Measurements from ENCODE around the gene NET1. TPM values are rescaled to one million over a fixed set of nuclear protein-coding genes. Genes with fewer than 3 reads are reported as not detected.

The NET1 gene
- polyA plus RNA-seq, 2 donors, result 41.5 to 52.0 TPM

DNA sequence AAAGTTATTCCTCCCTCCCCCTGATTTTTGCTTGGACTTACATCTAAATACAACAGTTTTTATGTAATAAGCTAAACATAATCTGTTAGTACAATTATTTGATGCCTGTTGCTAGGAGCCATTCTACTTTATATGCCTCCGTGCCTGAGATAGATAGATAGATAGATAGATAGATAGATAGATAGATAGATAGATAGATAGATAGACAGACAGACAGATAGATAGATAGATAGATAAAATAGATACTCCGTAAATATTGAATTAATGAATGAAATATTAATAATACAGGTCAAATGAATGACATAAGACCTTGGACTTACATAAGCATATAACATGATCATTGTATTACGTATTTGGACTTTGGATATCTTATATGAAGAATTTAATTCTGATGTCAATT, 23.0 kb downstream of the NET1 start:
- H3K27me3 ChIP-seq (ENCODE audit: control insufficient read depth in 1 of 2, insufficient read depth in 2 of 2, low read length in 2 of 2), result no peaks in the 10 kb centered on the region
- no peaks in the 10 kb centered on the region for H3K36me3 ChIP-seq (ENCODE audit: control insufficient read depth in 2 of 2, insufficient read depth in 2 of 2, low read length in 1 of 2)
- no peaks in the 10 kb centered on the region for H3K4me1 ChIP-seq (ENCODE audit: control insufficient read depth in 2 of 2, insufficient read depth in 2 of 2, low read length in 1 of 2)
- H3K9me3 ChIP-seq (ENCODE audit: control insufficient read depth in 2 of 2, insufficient read depth in 1 of 2, low read depth in 1 of 2, low read length in 1 of 2), result no peaks in the 10 kb centered on the region
- H3K27ac ChIP-seq (ENCODE audit: low read depth in 2 of 2, low read length in 1 of 2), result no peak overlapping the region
- H3K4me3 ChIP-seq (ENCODE audit: low read depth in 1 of 2, low read length in 2 of 2), result no peak overlapping the region
- WGBS, 2 donors, result 87 to 96% methylated on average over 3 of the region's 3 CpGs

DNA sequence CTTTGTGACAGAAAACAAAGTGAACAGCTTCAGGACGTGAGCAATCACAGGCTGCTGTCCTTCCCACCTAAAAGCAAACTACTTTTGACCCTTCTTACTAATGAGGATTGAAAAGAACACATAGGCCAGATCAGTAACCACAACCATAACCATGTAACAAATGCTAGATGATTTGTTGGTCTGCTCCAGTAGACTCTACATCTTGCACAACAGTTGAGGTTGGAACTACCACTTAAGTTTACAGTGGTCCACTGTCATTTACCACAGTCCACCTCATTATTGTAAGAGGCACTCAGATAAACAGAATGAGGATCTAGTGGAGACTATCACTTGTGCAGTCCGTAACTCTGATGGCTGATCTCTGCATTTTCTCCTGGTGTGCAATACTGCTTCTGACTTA, 27.8 kb downstream of the NET1 start:
- no peaks in the 10 kb centered on the region for H3K36me3 ChIP-seq (ENCODE audit: control insufficient read depth in 2 of 2, insufficient read depth in 2 of 2, low read length in 1 of 2)
- no peak overlapping the region for H3K4me3 ChIP-seq (ENCODE audit: low read depth in 1 of 2, low read length in 2 of 2)
- H3K27ac ChIP-seq (ENCODE audit: low read depth in 2 of 2, low read length in 1 of 2), result no peak overlapping the region
- WGBS, 2 donors, result 96 to 98% methylated on average over 2 of the region's 2 CpGs
- no peaks in the 10 kb centered on the region for H3K4me1 ChIP-seq (ENCODE audit: control insufficient read depth in 2 of 2, insufficient read depth in 2 of 2, low read length in 1 of 2)
- no peaks in the 10 kb centered on the region for H3K9me3 ChIP-seq (ENCODE audit: control insufficient read depth in 2 of 2, insufficient read depth in 1 of 2, low read depth in 1 of 2, low read length in 1 of 2)
- no peaks in the 10 kb centered on the region for H3K27me3 ChIP-seq (ENCODE audit: control insufficient read depth in 1 of 2, insufficient read depth in 2 of 2, low read length in 2 of 2)

DNA sequence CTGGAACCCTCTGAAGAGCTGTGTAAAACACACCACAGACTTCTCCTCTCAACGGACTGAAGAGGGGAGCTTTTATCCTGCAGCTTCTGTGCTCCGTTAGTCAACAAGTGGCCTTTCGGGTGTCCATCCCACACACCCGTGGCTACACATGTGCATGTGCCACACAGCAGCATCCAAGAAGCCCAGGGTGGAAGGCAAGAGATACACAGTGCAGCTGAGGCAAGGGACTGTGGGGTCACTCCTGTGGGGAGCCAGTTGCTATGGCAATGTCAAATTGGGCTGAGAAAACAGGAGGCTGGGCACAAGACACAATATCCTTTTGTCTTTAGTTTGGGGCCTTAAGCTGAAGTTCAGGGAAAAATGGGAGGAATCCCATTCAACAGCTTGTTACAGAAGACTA, 28.7 kb downstream of the NET1 start:
- no peak overlapping the region for H3K4me3 ChIP-seq (ENCODE audit: low read depth in 1 of 2, low read length in 2 of 2)
- no peaks in the 10 kb centered on the region for H3K9me3 ChIP-seq (ENCODE audit: control insufficient read depth in 2 of 2, insufficient read depth in 1 of 2, low read depth in 1 of 2, low read length in 1 of 2)
- H3K36me3 ChIP-seq (ENCODE audit: control insufficient read depth in 2 of 2, insufficient read depth in 2 of 2, low read length in 1 of 2), result no peaks in the 10 kb centered on the region
- WGBS, 2 donors, result 91 to 92% methylated on average over 4 of the region's 4 CpGs
- no peaks in the 10 kb centered on the region for H3K4me1 ChIP-seq (ENCODE audit: control insufficient read depth in 2 of 2, insufficient read depth in 2 of 2, low read length in 1 of 2)
- no peak overlapping the region for H3K27ac ChIP-seq (ENCODE audit: low read depth in 2 of 2, low read length in 1 of 2)
- H3K27me3 ChIP-seq (ENCODE audit: control insufficient read depth in 1 of 2, insufficient read depth in 2 of 2, low read length in 2 of 2), result no peaks in the 10 kb centered on the region

- no peaks in the 10 kb centered on the region for H3K27me3 ChIP-seq (ENCODE audit: control insufficient read depth in 1 of 2, insufficient read depth in 2 of 2, low read length in 2 of 2)
- H3K27ac ChIP-seq (ENCODE audit: low read depth in 2 of 2, low read length in 1 of 2), result no peak overlapping the region
- H3K9me3 ChIP-seq (ENCODE audit: control insufficient read depth in 2 of 2, insufficient read depth in 1 of 2, low read depth in 1 of 2, low read length in 1 of 2), result no peaks in the 10 kb centered on the region
- WGBS, 2 donors, result 63 to 66% methylated on average over 9 of the region's 9 CpGs
- H3K4me1 ChIP-seq (ENCODE audit: control insufficient read depth in 2 of 2, insufficient read depth in 2 of 2, low read length in 1 of 2), result no peaks in the 10 kb centered on the region
- H3K36me3 ChIP-seq (ENCODE audit: control insufficient read depth in 2 of 2, insufficient read depth in 2 of 2, low read length in 1 of 2), result no peaks in the 10 kb centered on the region
- H3K4me3 ChIP-seq (ENCODE audit: low read depth in 1 of 2, low read length in 2 of 2), result no peak overlapping the region
These were observed 30.0 kb downstream of the NET1 start for GRCh38 chr10:5442065-5442989.

DNA sequence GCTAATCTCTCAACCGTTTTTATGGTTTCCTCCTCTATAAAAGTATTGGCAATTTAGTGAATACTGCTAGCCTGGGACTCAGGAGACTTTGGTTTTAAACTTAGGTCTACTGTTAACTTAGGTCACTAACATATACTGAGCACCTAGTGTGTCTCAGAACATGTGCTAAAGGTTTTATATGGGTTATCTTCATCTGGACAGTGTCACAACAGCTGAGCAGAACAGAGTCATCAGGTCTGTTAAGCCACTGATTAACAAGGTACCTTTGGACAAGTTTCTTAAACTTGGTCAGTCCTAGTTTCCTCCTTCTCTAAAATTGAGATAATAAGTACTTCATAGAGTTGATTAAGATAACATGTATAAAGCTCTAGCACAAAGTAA, 30.6 kb downstream of the NET1 start:
- WGBS, 2 donors, result 61 to 87% methylated on average over 1 of the region's 1 CpG
- no peaks in the 10 kb centered on the region for H3K4me1 ChIP-seq (ENCODE audit: control insufficient read depth in 2 of 2, insufficient read depth in 2 of 2, low read length in 1 of 2)
- no peak overlapping the region for H3K27ac ChIP-seq (ENCODE audit: low read depth in 2 of 2, low read length in 1 of 2)
- no peaks in the 10 kb centered on the region for H3K36me3 ChIP-seq (ENCODE audit: control insufficient read depth in 2 of 2, insufficient read depth in 2 of 2, low read length in 1 of 2)
- H3K4me3 ChIP-seq (ENCODE audit: low read depth in 1 of 2, low read length in 2 of 2), result no peak overlapping the region
- no peaks in the 10 kb centered on the region for H3K27me3 ChIP-seq (ENCODE audit: control insufficient read depth in 1 of 2, insufficient read depth in 2 of 2, low read length in 2 of 2)
- no peaks in the 10 kb centered on the region for H3K9me3 ChIP-seq (ENCODE audit: control insufficient read depth in 2 of 2, insufficient read depth in 1 of 2, low read depth in 1 of 2, low read length in 1 of 2)

GRCh38 chr10:5443429-5443828, 31.1 kb downstream of the NET1 start:
- WGBS, 2 donors, result 75 to 76% methylated on average over 1 of the region's 1 CpG
- Histone ChIP-seq H3K4me1 (ENCODE audit: control insufficient read depth in 2 of 2, insufficient read depth in 2 of 2, low read length in 1 of 2) (no peaks in the 10 kb centered on the region), H3K27me3 (ENCODE audit: control insufficient read depth in 1 of 2, insufficient read depth in 2 of 2, low read length in 2 of 2) (no peaks in the 10 kb centered on the region), H3K27ac (ENCODE audit: low read depth in 2 of 2, low read length in 1 of 2) (no peak overlapping the region), H3K4me3 (ENCODE audit: low read depth in 1 of 2, low read length in 2 of 2) (no peak overlapping the region), H3K36me3 (ENCODE audit: control insufficient read depth in 2 of 2, insufficient read depth in 2 of 2, low read length in 1 of 2) (no peaks in the 10 kb centered on the region), H3K9me3 (ENCODE audit: control insufficient read depth in 2 of 2, insufficient read depth in 1 of 2, low read depth in 1 of 2, low read length in 1 of 2) (no peaks in the 10 kb centered on the region)

GRCh38 chr10:5445006-5445405, 32.6 kb downstream of the NET1 start:
- H3K27me3 ChIP-seq (ENCODE audit: control insufficient read depth in 1 of 2, insufficient read depth in 2 of 2, low read length in 2 of 2), result no peaks in the 10 kb centered on the region
- H3K27ac ChIP-seq (ENCODE audit: low read depth in 2 of 2, low read length in 1 of 2), result no peak overlapping the region
- 72 to 77% methylated on average over 5 of the region's 5 CpGs for WGBS, 2 donors
- no peaks in the 10 kb centered on the region for H3K9me3 ChIP-seq (ENCODE audit: control insufficient read depth in 2 of 2, insufficient read depth in 1 of 2, low read depth in 1 of 2, low read length in 1 of 2)
- no peaks in the 10 kb centered on the region for H3K4me1 ChIP-seq (ENCODE audit: control insufficient read depth in 2 of 2, insufficient read depth in 2 of 2, low read length in 1 of 2)
- H3K4me3 ChIP-seq (ENCODE audit: low read depth in 1 of 2, low read length in 2 of 2), result no peak overlapping the region
- H3K36me3 ChIP-seq (ENCODE audit: control insufficient read depth in 2 of 2, insufficient read depth in 2 of 2, low read length in 1 of 2), result no peaks in the 10 kb centered on the region

GRCh38 chr10:5446390-5446926, 34.1 kb downstream of the NET1 start:
- Histone ChIP-seq H3K4me3 (ENCODE audit: low read depth in 1 of 2, low read length in 2 of 2) (peak overlapping the region; percentile 57 to 94), H3K36me3 (ENCODE audit: control insufficient read depth in 2 of 2, insufficient read depth in 2 of 2, low read length in 1 of 2) (no peaks in the 10 kb centered on the region), H3K4me1 (ENCODE audit: control insufficient read depth in 2 of 2, insufficient read depth in 2 of 2, low read length in 1 of 2) (no peaks in the 10 kb centered on the region), H3K27ac (ENCODE audit: low read depth in 2 of 2, low read length in 1 of 2) (peak overlapping the region; percentile 60 to 95), H3K9me3 (ENCODE audit: control insufficient read depth in 2 of 2, insufficient read depth in 1 of 2, low read depth in 1 of 2, low read length in 1 of 2) (no peaks in the 10 kb centered on the region), H3K27me3 (ENCODE audit: control insufficient read depth in 1 of 2, insufficient read depth in 2 of 2, low read length in 2 of 2) (no peaks in the 10 kb centered on the region)
- 9 to 13% methylated on average over 23 of the region's 23 CpGs for WGBS, 2 donors

DNA sequence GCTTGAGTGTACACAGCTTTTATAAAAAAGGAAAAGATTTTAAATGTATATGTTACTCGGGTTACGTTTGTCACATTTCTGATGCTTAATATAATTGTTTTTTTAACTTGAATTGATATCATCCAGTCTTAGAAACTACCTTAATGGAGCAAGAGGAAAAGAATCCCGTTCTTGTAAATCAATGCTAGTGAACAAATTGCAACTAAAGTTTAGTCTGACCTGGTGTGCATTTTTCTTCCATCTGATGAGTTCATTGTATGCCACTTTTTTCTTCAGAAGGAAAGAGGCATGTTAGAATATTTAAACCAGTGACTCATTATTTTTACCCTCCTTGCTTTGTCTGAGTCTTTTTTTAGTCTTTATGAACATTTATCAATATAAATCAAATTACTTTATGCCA, 34.7 kb downstream of the NET1 start:
- no peaks in the 10 kb centered on the region for H3K4me1 ChIP-seq (ENCODE audit: control insufficient read depth in 2 of 2, insufficient read depth in 2 of 2, low read length in 1 of 2)
- no peaks in the 10 kb centered on the region for H3K9me3 ChIP-seq (ENCODE audit: control insufficient read depth in 2 of 2, insufficient read depth in 1 of 2, low read depth in 1 of 2, low read length in 1 of 2)
- H3K27ac ChIP-seq (ENCODE audit: low read depth in 2 of 2, low read length in 1 of 2), result no peak overlapping the region
- H3K36me3 ChIP-seq (ENCODE audit: control insufficient read depth in 2 of 2, insufficient read depth in 2 of 2, low read length in 1 of 2), result no peaks in the 10 kb centered on the region
- WGBS, 2 donors, result 13 to 17% methylated on average over 3 of the region's 3 CpGs
- no peaks in the 10 kb centered on the region for H3K27me3 ChIP-seq (ENCODE audit: control insufficient read depth in 1 of 2, insufficient read depth in 2 of 2, low read length in 2 of 2)
- H3K4me3 ChIP-seq (ENCODE audit: low read depth in 1 of 2, low read length in 2 of 2), result peak overlapping the region in 1 of 2 donors; percentile 94

- Histone ChIP-seq H3K27me3 (ENCODE audit: control insufficient read depth in 1 of 2, insufficient read depth in 2 of 2, low read length in 2 of 2) (no peaks in the 10 kb centered on the region), H3K4me1 (ENCODE audit: control insufficient read depth in 2 of 2, insufficient read depth in 2 of 2, low read length in 1 of 2) (no peaks in the 10 kb centered on the region), H3K4me3 (ENCODE audit: low read depth in 1 of 2, low read length in 2 of 2) (peak overlapping the region; percentile 58 to 94), H3K27ac (ENCODE audit: low read depth in 2 of 2, low read length in 1 of 2) (peak overlapping the region; percentile 71 to 81), H3K9me3 (ENCODE audit: control insufficient read depth in 2 of 2, insufficient read depth in 1 of 2, low read depth in 1 of 2, low read length in 1 of 2) (no peaks in the 10 kb centered on the region), H3K36me3 (ENCODE audit: control insufficient read depth in 2 of 2, insufficient read depth in 2 of 2, low read length in 1 of 2) (peaks cover 0 to 3% of the 10 kb centered on the region in 2 donors)
- 7 to 13% methylated on average over 5 of the region's 5 CpGs for WGBS, 2 donors
These were observed 35.3 kb downstream of the NET1 start for GRCh38 chr10:5447611-5448071.
